Sigmoid colon (tissue), 3 donors: ENCODE results near the gene ERO1B.

Experiments used
- POLR2A ChIP-seq, 2 donors: fragments of 450-650 bp; IDR thresholded peaks; one replicate each; pipeline ENCODE4 v1.6.1; 2016; ENCODE audit warnings: antibody characterized with exemption in 2 of 2, mild to moderate bottlenecking in 2 of 2, moderate library complexity in 2 of 2
- TF ChIP-seq, protein P1 (sequence below), 4 experiments: fragments of 450-650 bp in 3 of 4; fragments of 200-600 bp in 1 of 4; IDR thresholded peaks; one replicate each; pipeline ENCODE4 v1.5.1; 2016 to 2019; ENCODE audit warnings: antibody characterized with exemption in 4 of 4, mild to moderate bottlenecking in 3 of 4, moderate library complexity in 2 of 4

DNA sequence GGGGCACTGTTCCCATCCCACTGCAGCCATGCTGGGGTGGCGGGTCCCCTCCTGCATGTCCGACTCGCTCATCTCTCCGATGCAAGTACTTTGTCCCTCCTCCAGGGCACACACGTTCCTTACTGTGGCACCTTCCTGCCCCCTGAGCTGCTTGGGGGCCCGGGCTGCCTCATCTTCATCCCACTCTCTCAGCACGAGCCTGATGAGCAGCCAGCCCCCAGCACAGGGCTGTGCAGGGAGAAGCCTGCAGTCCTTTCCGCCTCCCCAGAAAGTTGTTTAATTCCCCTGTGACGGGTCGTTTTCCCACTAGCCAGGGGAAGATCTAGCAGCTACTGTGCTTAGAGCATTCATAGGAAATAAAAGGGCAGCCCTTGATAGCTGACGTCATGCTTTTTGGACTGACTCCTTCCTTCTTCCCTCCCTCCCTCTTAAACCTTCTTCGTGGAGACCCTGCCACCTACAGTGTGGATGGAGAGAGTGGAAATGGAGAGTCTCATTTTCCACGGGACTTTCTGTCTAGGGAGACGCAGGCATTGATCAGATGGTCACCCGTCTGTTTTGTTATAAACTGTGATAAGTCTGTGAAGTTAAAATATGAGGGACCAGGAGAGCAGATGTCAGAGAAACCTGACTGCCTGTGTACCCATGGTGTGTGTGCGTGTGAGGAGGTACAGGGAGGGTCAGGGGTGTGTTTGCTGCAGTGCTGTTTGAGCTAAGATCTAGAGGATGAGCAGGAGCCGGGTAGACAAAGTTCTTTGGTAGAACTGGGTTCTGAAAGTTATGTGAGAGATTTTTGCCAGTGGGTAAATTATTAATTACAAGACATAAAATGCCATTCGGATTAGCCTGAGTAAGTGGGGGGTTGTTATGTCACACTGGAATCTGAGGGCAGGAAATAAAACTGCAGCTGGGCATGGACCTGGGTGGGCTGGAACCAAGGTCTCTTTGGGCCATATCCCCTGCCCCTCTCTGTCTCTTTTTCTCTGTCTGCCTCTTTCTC, 105.1 kb downstream of the ERO1B start:
- TF ChIP-seq POLR2A (IDR thresholded peaks at IDR 0.05) = no peak
- TF ChIP-seq, protein P1, sequence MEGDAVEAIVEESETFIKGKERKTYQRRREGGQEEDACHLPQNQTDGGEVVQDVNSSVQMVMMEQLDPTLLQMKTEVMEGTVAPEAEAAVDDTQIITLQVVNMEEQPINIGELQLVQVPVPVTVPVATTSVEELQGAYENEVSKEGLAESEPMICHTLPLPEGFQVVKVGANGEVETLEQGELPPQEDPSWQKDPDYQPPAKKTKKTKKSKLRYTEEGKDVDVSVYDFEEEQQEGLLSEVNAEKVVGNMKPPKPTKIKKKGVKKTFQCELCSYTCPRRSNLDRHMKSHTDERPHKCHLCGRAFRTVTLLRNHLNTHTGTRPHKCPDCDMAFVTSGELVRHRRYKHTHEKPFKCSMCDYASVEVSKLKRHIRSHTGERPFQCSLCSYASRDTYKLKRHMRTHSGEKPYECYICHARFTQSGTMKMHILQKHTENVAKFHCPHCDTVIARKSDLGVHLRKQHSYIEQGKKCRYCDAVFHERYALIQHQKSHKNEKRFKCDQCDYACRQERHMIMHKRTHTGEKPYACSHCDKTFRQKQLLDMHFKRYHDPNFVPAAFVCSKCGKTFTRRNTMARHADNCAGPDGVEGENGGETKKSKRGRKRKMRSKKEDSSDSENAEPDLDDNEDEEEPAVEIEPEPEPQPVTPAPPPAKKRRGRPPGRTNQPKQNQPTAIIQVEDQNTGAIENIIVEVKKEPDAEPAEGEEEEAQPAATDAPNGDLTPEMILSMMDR (IDR thresholded peaks at IDR 0.05) = no peak
